Measurements from ENCODE around the gene AR. TPM values are rescaled to one million over a fixed set of nuclear protein-coding genes. Genes with fewer than 3 reads are reported as not detected.

Gene AR
- total RNA-seq, 1 donor from 2014 or later = 0.25 TPM

DNA sequence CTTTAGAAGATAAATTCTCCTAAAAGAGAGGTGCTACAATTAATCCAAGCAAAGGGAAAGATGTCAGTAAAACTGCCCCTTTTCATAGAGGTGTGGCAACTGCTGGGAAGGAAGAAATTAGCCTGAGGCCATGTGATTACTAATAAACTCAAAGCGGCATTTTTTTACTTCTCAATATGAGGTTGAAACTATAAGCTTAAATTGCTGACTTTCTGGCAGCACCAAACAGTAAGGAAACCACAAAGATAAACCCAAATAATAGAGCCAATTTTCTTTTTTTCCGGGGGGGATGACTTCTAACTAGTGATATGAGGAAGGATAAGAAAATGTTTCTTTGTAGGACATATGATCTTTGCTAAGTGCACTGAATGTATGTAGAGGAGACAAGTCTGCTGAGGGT lies 30.9 kb downstream of the AR start:
- TF ChIP-seq, protein P1, sequence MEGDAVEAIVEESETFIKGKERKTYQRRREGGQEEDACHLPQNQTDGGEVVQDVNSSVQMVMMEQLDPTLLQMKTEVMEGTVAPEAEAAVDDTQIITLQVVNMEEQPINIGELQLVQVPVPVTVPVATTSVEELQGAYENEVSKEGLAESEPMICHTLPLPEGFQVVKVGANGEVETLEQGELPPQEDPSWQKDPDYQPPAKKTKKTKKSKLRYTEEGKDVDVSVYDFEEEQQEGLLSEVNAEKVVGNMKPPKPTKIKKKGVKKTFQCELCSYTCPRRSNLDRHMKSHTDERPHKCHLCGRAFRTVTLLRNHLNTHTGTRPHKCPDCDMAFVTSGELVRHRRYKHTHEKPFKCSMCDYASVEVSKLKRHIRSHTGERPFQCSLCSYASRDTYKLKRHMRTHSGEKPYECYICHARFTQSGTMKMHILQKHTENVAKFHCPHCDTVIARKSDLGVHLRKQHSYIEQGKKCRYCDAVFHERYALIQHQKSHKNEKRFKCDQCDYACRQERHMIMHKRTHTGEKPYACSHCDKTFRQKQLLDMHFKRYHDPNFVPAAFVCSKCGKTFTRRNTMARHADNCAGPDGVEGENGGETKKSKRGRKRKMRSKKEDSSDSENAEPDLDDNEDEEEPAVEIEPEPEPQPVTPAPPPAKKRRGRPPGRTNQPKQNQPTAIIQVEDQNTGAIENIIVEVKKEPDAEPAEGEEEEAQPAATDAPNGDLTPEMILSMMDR (IDR thresholded peaks at IDR 0.05; ENCODE audit: insufficient read depth, low read length, poor library complexity, severe bottlenecking) = no peak
- no peaks in the 10 kb centered on the region for H3K27me3 ChIP-seq (ENCODE audit: control insufficient read depth, insufficient read depth, low read length)
- DNase-seq (ENCODE audit: low read depth) = no peak
- no peak overlapping the region for H3K4me3 ChIP-seq (ENCODE audit: low read depth, low read length)
- H3K36me3 ChIP-seq (ENCODE audit: control insufficient read depth, insufficient read depth, low read length) = no peaks in the 10 kb centered on the region

DNA sequence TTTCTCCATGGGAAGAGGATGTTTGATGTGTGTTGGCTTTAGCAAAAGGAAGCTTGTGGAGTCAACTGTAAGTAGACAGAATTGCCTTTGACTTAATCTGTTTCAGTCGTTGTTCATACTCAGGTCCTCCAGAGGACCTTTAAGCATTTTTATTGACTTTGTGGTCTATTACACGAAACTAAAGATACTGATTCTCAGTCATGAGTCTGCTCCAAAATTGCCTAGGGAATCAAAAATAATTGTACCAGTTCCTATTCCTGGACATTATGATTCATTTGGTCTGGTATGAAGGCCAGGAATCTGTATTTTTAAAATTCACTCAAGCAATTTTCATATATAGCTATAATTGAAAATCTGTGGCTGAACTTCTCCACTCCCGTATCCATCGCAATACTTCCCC lies 38.6 kb downstream of the AR start:
- TF ChIP-seq, protein P1 (IDR thresholded peaks at IDR 0.05; ENCODE audit: insufficient read depth, low read length, poor library complexity, severe bottlenecking) = no peak
- no peak for DNase-seq (ENCODE audit: low read depth)
- H3K4me3 ChIP-seq (ENCODE audit: low read depth, low read length) = no peak overlapping the region
- no peaks in the 10 kb centered on the region for H3K36me3 ChIP-seq (ENCODE audit: control insufficient read depth, insufficient read depth, low read length)
- no peaks in the 10 kb centered on the region for H3K27me3 ChIP-seq (ENCODE audit: control insufficient read depth, insufficient read depth, low read length)

DNA sequence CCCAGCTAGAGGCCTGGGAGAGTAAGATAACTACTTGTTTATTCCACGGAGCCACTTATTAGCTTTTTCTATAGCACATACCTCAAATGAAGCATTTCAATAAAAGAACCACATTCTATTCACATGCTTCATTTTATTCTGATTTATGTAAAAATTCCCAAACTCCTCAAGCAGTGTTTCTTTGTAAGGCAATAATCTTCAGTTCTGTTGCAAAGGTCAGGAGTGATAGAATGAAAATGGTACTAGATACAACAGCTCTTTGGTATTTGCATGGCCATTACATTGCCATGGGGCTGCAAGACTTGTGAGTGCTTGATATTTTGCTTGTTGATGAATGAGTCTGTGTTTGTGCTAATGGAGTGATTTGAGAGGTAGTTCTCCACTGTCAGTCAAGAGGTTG lies 39.4 kb downstream of the AR start:
- no peak for DNase-seq (ENCODE audit: low read depth)
- Histone ChIP-seq H3K27me3 (ENCODE audit: control insufficient read depth, insufficient read depth, low read length) (no peaks in the 10 kb centered on the region), H3K36me3 (ENCODE audit: control insufficient read depth, insufficient read depth, low read length) (no peaks in the 10 kb centered on the region), H3K4me3 (ENCODE audit: low read depth, low read length) (no peak overlapping the region)
- TF ChIP-seq, protein P1 (IDR thresholded peaks at IDR 0.05; ENCODE audit: insufficient read depth, low read length, poor library complexity, severe bottlenecking) = no peak

DNA sequence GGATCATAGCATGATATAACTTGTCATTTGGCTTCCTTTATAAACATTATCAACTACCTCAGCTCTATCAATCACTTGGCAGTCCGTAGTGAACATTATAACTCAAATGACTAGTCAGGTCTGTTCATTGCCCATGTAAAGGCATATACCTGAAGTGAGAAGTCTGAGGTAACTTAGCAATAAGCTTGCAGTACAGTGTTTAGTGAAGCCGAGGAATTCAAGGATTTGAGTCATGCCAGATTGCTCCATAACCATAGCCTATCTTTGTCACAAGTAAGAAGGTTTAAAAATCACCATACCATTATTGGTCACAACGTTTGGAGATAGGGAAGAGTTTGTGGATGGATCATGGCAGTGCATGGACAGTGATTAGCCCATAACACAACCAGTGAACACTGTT lies 41.6 kb downstream of the AR start:
- Histone ChIP-seq H3K36me3 (ENCODE audit: control insufficient read depth, insufficient read depth, low read length) (no peaks in the 10 kb centered on the region), H3K4me3 (ENCODE audit: low read depth, low read length) (no peak overlapping the region), H3K27me3 (ENCODE audit: control insufficient read depth, insufficient read depth, low read length) (no peaks in the 10 kb centered on the region)
- TF ChIP-seq, protein P1 (IDR thresholded peaks at IDR 0.05; ENCODE audit: insufficient read depth, low read length, poor library complexity, severe bottlenecking) = no peak
- DNase-seq (ENCODE audit: low read depth) = no peak

DNA sequence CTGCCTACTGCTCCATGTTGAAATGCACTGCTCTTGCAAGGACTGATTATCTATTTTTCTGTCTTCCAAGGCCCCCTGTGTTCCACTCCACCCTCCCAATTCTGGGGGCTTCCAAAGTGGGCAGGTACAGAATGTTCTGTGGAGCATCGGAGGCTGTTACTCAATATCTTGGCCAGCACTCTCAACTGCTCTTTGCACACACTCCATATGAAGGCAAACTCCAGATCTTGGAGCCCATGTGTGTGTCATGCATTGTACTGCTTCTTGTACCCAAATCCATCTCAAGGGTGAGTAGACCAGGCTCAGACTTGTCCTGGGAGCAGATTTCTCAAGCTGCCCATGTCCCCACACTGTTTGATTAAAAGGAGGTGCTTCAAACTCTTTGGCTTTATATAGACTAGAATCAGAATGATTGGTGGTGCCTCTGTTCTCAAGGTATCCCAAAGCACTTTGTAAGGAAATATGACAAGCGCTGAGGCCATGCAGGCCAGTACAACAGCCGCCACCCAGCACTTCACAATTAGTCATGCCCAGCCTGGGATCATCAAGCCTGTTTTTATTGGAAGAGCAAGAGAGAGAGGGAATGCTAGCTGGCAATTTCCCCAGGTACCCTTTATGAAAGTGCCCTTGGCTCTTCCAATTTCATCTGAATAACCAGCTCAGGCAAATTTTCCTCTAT lies 44.3 kb downstream of the AR start:
- no peaks in the 10 kb centered on the region for H3K36me3 ChIP-seq (ENCODE audit: control insufficient read depth, insufficient read depth, low read length)
- H3K4me3 ChIP-seq (ENCODE audit: low read depth, low read length) = no peak overlapping the region
- H3K27me3 ChIP-seq (ENCODE audit: control insufficient read depth, insufficient read depth, low read length) = no peaks in the 10 kb centered on the region
- no peak for DNase-seq (ENCODE audit: low read depth)
- TF ChIP-seq, protein P1 (IDR thresholded peaks at IDR 0.05; ENCODE audit: insufficient read depth, low read length, poor library complexity, severe bottlenecking) = no peak
